Lung microvascular endothelial cell (primary cell): ENCODE data around the gene RNF217. TPM values are rescaled to one million over a fixed set of nuclear protein-coding genes. Genes with fewer than 3 reads are reported as not detected.
A peak's percentile ranks its signal among the peaks of the same experiment; 100 is the strongest.
"Not testable (repeated sequence)": the region's sequence is repeated elsewhere in the genome, so short reads cannot be mapped to it uniquely, and the experiment has no call there.

Source experiments
- DNase-seq, 2 donors: peaks; one replicate each; pipeline versions ENCODE4 v3.0.0 to v3.0.0-alpha.2; 2010; ENCODE audit warnings: low read depth in 2 of 2
- total RNA-seq: library from RNA; depleted of rRNA; stranded (reverse); fragments of >200 nt; gene quantifications from 2 replicates; pipeline ENCODE4 v1.2.1, GENCODE V29; 2014

The RNF217 gene, protein sequence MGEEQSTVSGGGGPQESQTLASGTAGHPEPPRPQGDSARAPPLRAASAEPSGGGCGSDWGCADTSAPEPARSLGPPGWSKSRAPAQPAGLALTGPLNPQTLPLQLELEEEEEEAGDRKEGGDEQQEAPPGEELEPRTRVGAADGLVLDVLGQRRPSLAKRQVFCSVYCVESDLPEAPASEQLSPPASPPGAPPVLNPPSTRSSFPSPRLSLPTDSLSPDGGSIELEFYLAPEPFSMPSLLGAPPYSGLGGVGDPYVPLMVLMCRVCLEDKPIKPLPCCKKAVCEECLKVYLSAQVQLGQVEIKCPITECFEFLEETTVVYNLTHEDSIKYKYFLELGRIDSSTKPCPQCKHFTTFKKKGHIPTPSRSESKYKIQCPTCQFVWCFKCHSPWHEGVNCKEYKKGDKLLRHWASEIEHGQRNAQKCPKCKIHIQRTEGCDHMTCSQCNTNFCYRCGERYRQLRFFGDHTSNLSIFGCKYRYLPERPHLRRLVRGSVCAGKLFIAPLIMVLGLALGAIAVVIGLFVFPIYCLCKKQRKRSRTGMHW
- 14.2 and 19.4 TPM in 2 replicates for total RNA-seq

DNA sequence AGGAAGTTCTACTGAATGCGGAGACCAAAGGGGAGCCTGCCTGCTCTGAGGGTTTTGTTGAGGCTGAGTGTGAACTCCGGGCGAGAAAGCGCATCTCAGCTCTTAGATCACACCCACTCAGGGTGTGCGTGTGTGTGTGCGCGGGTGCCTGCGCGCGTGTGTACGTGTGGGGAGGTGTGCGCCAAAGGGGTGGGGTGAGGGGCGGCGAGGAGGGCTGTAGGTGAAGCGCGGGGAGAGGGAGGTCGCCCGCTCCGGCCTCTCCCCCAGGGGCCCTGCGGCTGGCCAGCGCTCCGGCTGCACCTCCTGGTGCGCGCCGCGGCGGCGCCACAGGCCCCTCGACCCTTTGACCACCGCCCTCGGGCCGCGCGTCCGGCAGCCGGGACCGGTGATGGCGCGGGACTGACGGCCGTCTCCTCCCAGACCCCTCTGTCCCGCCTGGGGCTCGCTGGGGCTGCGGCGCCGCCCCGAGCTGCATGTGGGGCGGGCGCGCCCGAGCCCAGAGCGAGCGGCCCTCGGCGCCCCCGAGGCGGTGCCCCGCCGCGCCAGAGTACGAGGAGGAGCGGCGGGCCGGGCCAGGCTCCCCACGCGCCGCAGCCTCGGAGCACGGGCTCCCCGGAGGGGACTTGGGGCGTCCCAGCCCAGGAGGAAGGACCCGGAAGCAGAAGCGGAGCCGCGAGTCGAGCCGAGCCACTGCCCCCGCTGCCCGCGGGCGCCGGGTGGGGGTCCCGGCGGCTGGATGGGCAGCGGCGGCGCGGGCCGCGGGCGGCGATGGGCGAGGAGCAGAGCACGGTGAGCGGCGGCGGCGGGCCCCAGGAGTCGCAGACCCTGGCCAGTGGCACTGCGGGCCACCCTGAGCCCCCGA lies at the start of gene RNF217:
TSS of gene RNF217 (plus strand) at position 661 of the 862 bp plus-strand sequence. CDS start at position 769, 108 bp downstream.
- peak; percentile 68 to 72 for DNase-seq

DNA sequence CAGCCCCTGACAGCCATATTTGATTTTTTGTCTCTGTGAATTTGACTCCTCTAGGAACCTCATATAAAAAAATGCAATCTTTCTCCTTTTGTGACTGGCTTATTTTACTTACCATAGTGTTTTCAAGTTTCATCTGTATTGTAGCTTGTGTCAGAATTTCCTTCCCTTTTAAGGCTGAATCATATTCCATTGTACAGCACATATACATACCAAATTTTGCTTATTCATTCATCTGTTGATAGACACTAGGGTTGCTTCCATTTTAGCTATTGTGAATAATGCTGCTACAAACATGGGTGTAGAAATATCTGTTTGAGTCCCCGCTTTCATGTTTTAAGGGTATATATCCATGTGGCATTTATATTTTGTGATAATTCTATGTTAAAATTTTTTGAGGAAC lies 49.2 kb upstream of the RNF217 start:
- DNase-seq: no peak

DNA sequence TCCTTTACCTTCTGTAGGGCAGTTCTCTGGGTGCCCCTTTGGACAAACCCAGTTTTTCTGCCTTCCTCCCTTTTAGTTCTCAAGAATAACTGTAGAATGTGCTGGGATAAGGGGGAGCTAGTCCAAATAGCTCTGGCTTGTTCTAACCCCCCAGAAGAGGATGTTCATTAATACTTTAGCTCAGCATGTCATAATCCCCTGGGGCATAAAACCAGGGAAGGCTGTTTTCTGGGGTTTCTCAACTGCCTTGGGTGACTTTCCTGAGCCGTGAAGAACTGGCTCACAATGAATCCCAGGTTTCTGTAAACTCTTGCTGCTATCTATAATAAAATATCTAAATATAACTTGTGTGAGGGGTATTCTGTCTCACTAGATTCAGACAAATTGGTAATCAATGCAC lies 44.5 kb upstream of the RNF217 start:
- DNase-seq: no peak

DNA sequence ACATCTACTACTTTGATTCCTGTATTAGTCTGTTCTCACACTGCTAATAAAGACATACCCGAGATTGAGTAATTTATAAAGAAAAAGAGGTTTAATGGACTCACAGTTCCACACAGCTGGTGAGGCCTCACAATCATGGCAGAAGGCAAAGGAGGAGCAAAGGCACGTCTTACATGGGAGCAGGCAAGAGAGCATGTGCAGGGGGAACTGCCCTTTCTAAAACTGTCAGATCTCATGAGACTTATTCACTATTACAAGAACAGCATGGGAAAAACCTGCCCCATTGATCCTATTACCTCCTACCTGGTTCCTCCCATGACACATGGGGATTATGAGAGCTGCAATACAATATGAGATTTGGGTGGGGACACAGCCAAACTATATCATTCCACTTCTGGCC lies 42.5 kb upstream of the RNF217 start:
- DNase-seq: not testable (repeated sequence)

DNA sequence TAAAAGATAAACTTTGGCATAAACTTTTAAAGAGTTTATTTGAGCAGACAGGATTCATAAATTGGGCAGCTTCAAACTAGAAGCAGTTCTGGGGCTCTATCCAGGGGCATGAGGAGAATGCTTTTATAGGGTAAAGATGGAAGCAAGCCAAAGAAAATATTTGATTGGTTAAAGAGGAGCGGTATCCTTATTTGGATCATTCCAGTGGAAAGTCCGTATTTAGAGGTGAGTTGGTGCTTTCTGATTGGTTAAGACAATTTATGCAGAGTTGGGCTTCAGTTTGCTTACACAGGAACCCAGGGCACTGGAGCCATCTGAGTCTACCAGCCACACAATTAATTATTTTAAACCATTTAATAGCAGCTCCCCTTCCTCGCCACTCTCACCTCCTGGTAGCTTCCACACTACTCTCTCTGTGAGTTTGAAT lies 37.9 kb upstream of the RNF217 start:
- DNase-seq: peak in 1 of 2 donors; percentile 24

DNA sequence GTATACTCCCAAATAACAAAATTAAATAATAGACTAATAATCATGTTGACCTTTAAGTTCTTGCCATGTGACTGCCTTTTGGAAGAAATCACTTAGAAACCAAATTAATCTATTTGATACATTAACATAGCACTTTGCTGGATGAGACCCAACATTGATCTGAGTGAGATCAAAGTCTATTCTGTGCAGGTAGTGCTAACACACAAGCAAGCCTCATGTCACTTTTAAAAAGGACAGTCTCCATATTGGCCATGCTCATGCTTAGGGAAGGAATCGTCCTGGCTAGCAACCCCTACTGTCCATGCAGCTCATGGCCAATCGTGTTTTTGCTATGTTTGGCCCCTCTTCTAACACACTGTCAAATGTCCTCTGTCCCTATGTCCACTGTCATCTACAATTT lies 35.8 kb upstream of the RNF217 start:
- no peak for DNase-seq

DNA sequence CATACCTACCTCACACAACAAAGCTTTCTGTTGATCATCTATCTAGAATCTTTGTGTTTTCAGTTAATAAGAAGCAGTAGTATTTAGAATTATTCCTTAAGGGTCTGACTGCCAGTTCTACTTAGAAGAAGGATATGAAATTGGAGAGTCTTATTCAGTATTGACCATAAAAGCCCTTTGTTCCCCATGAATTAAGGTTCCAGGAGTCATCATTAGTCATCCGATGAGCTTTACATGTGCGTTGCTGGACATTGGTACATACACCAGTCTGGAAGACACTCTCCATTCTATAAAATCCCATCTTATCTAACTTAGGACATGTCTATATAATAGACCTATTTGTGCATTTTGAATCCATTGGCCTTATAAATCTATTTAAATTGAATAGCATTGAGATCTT lies 34.4 kb upstream of the RNF217 start:
- DNase-seq: no peak

DNA sequence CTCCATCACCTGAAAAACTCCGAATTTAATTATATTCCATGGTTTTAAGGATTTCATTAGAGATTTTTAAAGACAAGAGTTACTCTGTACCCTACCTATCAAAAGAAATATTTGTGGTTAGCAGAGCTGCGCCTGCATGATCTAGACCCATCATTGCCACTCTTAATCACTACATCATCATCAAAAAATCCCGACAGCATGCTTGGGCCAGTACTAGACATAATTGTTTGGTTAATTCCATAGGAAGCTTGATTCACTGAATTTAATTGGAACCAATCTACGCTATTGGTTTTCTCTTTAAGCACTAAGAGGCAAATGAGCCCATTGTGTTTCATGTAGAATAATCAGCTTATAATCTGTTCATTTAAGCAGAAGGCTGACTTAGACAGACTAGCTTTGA lies 33.4 kb upstream of the RNF217 start:
- DNase-seq: no peak

DNA sequence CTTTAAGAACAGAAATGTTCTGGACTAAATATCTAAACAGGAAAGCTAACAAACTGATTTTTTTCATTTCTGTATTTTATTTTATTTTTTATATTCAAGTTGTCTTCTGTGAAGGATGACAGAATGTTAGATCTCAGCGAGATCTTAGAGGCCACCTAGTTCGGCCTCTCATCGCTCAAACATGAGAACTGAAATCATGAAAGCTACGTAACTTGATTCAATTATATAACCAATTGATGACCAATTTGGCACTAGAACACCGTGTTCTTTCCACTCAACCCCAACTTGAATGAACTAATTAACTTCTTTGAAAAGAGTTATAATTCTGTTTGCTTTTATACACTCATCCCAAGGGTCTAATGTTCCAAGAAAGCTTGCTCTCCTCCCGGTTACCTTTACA lies 24.6 kb upstream of the RNF217 start:
- DNase-seq: no peak

DNA sequence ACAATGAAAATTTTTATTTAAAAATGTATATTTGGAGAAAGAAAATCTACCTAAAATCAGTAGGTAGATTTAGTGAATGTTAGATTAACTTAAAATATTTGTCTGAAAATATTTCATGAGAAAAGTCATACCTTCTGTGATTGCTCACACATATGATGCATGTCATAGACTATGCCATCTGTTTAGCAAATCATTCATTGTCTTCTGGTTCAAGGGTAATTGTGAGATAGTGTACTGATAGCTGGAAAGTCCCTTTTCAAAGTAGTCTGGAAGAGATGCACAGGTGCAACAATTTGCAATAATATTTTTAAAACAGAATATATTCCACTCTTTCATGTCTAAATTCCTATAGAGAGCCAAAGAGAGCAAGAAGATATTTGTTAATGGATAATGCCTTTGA lies 21.0 kb upstream of the RNF217 start:
- DNase-seq: no peak

DNA sequence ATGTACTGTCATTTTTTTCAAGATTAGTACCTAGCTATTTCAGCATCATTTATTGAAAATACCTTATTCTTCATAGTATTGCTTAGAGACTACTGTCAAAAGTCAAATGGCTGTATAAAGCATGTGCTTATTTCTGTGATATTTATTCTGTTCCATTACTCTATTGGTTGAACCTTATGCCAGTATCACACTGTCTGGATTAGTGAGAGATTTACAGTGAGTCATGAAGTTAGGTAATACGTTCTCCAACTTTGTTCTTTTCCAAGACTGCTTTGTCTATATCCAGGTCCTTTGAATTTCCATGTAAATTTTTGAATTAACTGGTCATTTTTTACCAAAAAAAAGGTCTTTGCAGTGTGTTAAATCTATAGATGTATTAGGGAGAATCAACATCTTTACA lies 18.6 kb upstream of the RNF217 start:
- DNase-seq: no peak

DNA sequence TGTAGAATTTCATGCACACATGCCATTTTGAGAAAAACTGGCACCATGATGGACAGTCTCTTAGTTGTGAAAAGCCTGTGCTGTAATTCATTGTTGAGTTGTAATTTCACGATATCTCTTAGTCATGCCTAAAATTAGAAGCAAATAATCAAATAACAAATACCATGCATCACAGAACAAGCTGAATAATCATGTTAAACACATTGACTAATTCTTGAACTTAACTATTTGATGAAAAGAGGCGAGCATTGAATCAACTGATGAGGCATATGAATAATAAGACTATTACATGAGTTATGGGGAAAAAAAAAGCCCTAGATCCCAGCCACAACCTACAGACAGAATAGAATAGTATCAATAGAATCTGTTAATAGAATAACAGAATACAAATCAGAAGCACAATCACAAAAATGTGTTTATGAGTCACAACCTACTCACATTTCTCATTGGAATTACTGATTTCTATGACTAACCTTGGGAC lies 14.2 kb upstream of the RNF217 start:
- DNase-seq: no peak

DNA sequence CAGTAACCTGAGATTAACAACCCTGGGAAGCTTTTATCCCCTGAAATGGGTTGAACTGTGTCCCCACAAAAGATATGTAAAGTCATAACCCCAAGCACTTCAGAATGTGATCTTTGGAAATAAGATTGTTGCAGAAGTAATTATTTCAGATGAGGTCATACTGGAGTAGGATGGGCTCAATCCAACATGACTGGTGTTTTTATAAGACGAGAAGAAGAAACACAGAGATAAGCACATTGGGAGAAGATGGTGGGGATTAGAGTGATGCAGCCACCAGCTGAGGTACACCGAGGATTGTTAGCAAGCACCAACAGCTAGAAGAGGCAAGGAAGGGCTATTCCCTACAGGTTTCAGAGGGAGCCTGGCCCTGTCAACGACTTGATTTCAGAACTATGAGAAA lies 12.5 kb upstream of the RNF217 start:
- DNase-seq: no peak

DNA sequence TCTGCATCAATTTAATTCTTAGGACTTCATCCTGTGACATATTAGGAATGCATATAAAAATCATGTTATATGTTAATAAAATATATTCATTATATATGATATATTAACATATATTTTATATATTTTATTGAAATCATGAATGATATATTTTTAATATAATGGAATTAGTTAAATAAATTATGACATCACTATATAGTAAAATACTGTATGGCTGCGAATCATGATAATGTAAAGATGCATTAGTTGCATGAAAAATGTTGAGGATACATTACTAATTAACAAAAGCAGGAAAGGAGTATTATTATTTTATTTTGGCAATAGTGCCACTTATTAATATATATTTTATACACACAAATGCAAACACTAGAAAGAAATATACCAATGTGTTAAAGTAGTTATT lies 8.4 kb upstream of the RNF217 start:
- no peak for DNase-seq

DNA sequence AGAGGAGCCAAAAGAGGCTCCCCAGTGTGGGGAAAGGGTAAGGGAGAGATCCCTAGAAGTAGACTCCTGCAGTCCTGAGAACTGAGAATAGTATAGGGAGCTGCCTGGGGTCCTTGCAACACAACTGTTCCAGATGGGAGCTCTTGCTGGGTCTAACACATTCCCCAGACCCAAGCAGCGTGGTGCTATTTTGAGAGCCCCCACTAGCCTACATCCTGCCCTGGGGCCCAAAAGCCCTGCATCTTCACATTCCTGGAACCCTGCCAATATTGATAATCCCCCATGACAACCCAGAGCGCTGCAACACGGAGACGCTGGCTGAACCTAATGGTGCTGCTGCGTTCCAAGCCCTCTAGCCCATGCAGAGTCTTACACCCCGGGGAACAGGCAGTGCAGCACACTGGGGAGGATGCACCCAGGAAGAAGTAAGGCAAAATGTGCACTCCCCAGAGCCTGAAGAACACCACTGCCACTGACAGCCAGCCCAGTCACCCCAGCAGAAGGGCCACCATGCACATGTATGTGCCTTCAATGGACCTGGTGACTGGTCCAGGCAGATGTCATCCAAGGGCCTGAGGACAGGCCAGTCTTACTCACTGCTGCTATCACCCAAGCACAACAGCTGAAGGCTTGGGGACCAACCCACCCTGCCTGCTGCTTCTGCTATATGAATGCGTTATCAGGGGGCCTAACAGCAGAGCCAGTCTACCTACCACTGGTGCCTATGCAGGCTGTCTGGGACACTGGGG lies 7.0 kb upstream of the RNF217 start:
- no peak for DNase-seq

DNA sequence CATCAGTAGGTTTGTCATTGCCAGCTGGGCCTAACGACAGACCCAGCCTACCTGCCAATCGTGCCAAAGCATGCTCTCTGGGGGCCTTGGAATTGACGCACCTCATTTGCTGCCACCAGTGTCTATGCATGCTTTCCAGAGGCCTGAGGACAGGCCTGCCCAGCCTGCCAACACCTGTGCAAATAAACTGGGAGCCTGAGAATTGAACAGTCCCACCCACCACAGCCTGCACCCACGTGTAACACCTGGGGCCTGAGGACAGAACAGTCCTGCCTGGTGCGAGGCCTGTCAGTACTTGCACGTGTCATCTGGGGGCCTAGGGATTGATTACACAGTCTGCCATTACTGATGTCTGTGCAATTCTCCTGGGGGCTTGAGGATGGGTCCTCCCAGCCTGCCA lies 6.2 kb upstream of the RNF217 start:
- DNase-seq: no peak

DNA sequence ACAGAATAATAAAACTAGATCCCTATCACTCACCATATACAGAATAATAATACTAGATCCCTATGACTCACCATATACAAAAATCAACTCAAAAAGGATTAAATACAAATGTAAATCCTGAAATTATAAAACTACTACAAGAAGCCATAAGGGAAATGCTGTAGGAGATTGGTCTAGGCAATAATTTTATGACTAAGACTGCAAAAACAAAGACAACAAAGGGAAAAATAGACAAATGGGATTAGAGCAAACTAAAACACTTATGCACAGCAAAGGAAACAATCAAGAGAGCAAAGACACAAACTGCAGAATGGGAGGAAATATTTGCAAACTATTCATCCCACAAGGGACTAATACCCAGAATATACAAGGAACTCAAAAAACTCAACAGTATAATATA lies 4.1 kb upstream of the RNF217 start:
- peak in 1 of 2 donors; percentile 9 for DNase-seq

DNA sequence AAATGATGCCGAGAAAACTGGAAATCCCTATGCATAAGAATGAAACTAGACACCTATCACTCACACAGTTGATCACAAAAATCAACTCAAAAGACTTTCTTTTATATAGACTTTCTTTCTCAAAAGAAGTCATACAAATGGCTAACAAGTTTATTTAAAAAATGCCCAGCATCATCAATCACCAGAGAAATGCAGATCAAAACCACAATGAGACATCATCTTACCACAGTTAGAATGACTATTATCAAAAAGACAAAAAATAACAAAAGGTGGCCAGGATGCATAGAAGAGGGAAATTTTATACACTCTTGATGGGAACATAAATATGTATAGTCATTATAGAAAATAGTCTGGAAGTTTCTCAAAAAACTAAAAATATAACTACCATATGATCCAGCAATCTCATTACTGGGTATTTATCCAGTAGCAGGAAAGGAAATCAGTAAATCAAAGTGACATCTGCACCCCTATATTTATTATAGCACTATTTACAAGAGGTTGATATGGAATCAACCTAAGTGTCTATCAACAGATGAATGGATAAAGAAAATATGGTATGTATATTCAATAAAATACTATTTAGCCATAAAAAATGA lies 3.4 kb upstream of the RNF217 start:
- peak in 1 of 2 donors; percentile 75 for DNase-seq

DNA sequence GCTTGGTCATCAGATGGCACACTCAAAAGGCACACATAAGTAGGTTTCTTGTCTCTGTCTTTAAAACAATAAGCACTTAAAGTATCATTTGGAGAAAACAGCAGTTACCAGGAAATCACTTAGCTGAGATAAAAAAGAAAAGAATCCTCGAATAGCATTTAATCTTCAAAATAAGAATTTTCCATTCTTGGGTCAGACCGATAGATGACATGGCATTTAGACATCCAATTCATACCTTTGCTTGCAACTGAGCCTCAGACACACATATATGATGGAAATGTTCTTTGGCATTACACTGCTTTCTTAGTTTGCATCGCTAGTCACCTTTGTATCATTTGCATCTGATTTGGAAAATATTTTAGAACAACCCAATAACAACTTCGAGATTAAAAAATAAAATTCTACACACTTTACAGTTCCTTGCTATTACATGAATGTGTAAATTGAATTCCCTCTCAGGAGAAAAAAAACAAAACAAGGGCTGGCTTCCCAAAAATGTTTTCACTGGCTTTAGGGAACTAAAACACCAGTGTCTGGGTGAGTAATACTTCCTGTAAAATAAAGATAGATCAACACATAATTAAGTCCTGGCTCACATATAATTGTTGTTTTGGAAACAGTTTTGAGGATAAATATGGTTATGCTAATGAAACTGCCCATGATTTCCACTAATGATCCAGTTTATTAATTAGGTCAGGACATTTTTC lies 1.3 kb upstream of the RNF217 start:
- DNase-seq: peak; percentile 30 to 40

DNA sequence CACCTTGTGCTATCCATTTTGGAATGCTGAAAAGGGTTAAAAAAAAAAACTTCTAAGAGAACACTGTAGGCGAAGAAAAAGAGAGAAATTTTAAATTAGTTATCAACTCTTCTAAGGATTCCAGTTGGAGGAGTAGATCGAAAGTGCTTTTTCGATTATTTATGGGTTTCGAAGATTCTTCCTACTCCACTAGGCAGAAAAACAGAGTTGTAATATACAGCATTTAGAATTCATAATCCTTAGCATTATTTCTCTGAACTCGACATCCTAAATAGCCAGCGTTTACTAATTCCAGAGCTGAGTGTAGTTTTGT lies 817 bp upstream of the RNF217 start:
- DNase-seq: no peak
